Mesenchymal stem cell (in vitro differentiated cells and primary cell): ENCODE measurements around the gene CPA2.

Source experiments
- DNase-seq: peaks from one replicate; pipeline ENCODE4 v3.0.0-alpha.2; 2013
- H2AFZ ChIP-seq: one replicate; pipeline ENCODE4 v1.6.1; 2013; ENCODE audit warnings: low read depth, mild to moderate bottlenecking, control low read depth, inconsistent platforms, low read length, moderate library complexity
- H2AK5ac ChIP-seq: 2 replicates; pipeline ENCODE4 v1.6.1; 2013; ENCODE audit warnings: low read length, moderate library complexity, mild to moderate bottlenecking, inconsistent platforms; ENCODE audit not compliant: severe bottlenecking
- H2BK120ac ChIP-seq: one replicate; pipeline ENCODE4 v1.6.1; 2013; ENCODE audit warnings: low read depth, mild to moderate bottlenecking, inconsistent platforms, low read length, moderate library complexity
- H2BK12ac ChIP-seq, 2 experiments: one replicate each; pipeline ENCODE4 v1.6.1; 2013; ENCODE audit warnings: inconsistent platforms in 2 of 2, low read length in 2 of 2, mild to moderate bottlenecking in 2 of 2, moderate library complexity in 2 of 2, control low read depth in 1 of 2
- H2BK15ac ChIP-seq: one replicate; pipeline ENCODE4 v1.6.1; 2013; ENCODE audit warnings: mild to moderate bottlenecking, low read depth, inconsistent platforms; ENCODE audit not compliant: poor library complexity, severe bottlenecking
- H2BK5ac ChIP-seq: 2 replicates; pipeline ENCODE4 v1.6.1; 2013; ENCODE audit warnings: low read depth, mild to moderate bottlenecking, low read length, control low read depth, inconsistent platforms; ENCODE audit not compliant: poor library complexity, severe bottlenecking
- H3K14ac ChIP-seq, 2 experiments: one replicate each; pipeline ENCODE4 v1.6.1; 2013; ENCODE audit warnings: inconsistent platforms in 2 of 2, low read length in 2 of 2, control low read depth in 1 of 2, mild to moderate bottlenecking in 1 of 2, moderate library complexity in 1 of 2
- H3K18ac ChIP-seq, 2 experiments: one replicate each; pipeline ENCODE4 v1.6.1; 2013; ENCODE audit warnings: inconsistent platforms in 2 of 2, low read length in 2 of 2, control low read depth in 1 of 2, low read depth in 1 of 2, mild to moderate bottlenecking in 1 of 2
- H3K23ac ChIP-seq, 2 experiments: one replicate each; pipeline ENCODE4 v1.6.1; 2013; ENCODE audit warnings: inconsistent platforms in 2 of 2, low read length in 2 of 2, mild to moderate bottlenecking in 2 of 2, moderate library complexity in 2 of 2, control low read depth in 1 of 2
- H3K27ac ChIP-seq: 2 replicates; pipeline ENCODE4 v1.5.1; 2013; ENCODE audit warnings: mild to moderate bottlenecking, moderate library complexity, low read length, control low read depth, inconsistent platforms; ENCODE audit not compliant: poor library complexity, severe bottlenecking
- H3K27me3 ChIP-seq, 2 experiments: 2 replicates each; pipeline versions ENCODE4 v1.6.1 to v1.7.0; 2013; ENCODE audit warnings: low read length in 2 of 2, mild to moderate bottlenecking in 2 of 2, moderate library complexity in 2 of 2, control low read depth in 1 of 2, inconsistent platforms in 1 of 2; ENCODE audit not compliant: control insufficient read depth in 1 of 2, insufficient read depth in 1 of 2
- H3K36me3 ChIP-seq, 2 experiments: 2 replicates each; pipeline versions ENCODE4 v1.6.1 to v1.7.0; 2013; ENCODE audit warnings: low read length in 2 of 2, control low read depth in 1 of 2, inconsistent platforms in 1 of 2, low read depth in 1 of 2, mild to moderate bottlenecking in 1 of 2; ENCODE audit not compliant: insufficient read depth in 2 of 2, control insufficient read depth in 1 of 2
- H3K4ac ChIP-seq, 2 experiments: one replicate each; pipeline ENCODE4 v1.6.1; 2013; ENCODE audit warnings: inconsistent platforms in 2 of 2, low read length in 2 of 2, mild to moderate bottlenecking in 2 of 2, moderate library complexity in 2 of 2, control low read depth in 1 of 2, low read depth in 1 of 2
- H3K4me1 ChIP-seq: 2 replicates; pipeline ENCODE4 v1.6.1; 2013; ENCODE audit warnings: low read depth, low read length, control low read depth; ENCODE audit not compliant: control insufficient read depth, insufficient read depth
- H3K4me2 ChIP-seq: 2 replicates; pipeline ENCODE4 v1.6.1; 2013; ENCODE audit warnings: low read length, mild to moderate bottlenecking, inconsistent platforms; ENCODE audit not compliant: poor library complexity, severe bottlenecking
- H3K4me3 ChIP-seq, 2 experiments: 2 replicates each; pipeline versions ENCODE4 v1.5.1 to v1.7.0; 2013; ENCODE audit warnings: low read length in 2 of 2, mild to moderate bottlenecking in 2 of 2, control low read depth in 1 of 2, low read depth in 1 of 2; ENCODE audit not compliant: insufficient read depth in 1 of 2
- H3K79me1 ChIP-seq: replicated peaks from 2 replicates; pipeline ENCODE4 v1.6.1; 2013; ENCODE audit warnings: mild to moderate bottlenecking, control low read depth, low read length, inconsistent platforms; ENCODE audit not compliant: poor library complexity, severe bottlenecking
- H3K9ac ChIP-seq: 2 replicates; pipeline ENCODE4 v1.7.0; 2013; ENCODE audit warnings: mild to moderate bottlenecking, low read length, moderate library complexity
- H3K9me3 ChIP-seq: 2 replicates; pipeline ENCODE4 v1.7.0; 2013; ENCODE audit warnings: mild to moderate bottlenecking, low read length; ENCODE audit not compliant: control insufficient read depth
- H4K8ac ChIP-seq: one replicate; pipeline ENCODE4 v1.6.1; 2013; ENCODE audit warnings: inconsistent platforms, mild to moderate bottlenecking, low read length, moderate library complexity
- H4K91ac ChIP-seq: one replicate; pipeline ENCODE4 v1.6.1; 2013; ENCODE audit warnings: mild to moderate bottlenecking, low read length, inconsistent platforms
- WGBS: methylation state at CpG from one replicate; pipeline ENCODE4 v1.1.7; 2013; ENCODE audit warnings: mixed read lengths; 5-methylcytosine and 5-hydroxymethylcytosine counted together

CPA2 gene

GRCh38 chr7:130273081-130273932, 6.6 kb downstream of the CPA2 start:
- Histone ChIP-seq H3K27me3 (peaks cover 0 to 26% of the 10 kb centered on the region in 2 experiments), H3K9me3 (no peaks in the 10 kb centered on the region), H3K27ac (peak overlapping the region; percentile 1), H3K9ac (peak overlapping the region; percentile 66), H3K18ac (peak overlapping the region; percentile 84 to 97), H3K36me3 (no peaks in the 10 kb centered on the region), H2BK5ac (no peak overlapping the region), H2BK12ac (peak overlapping the region in 1 of 2 experiments; percentile 72), H3K4ac (peak overlapping the region in 1 of 2 experiments; percentile 92), H4K91ac (peak overlapping the region; percentile 91), H3K23ac (peak overlapping the region in 1 of 2 experiments; percentile 30), H3K14ac (no peak overlapping the region), H3K4me3 (peak overlapping the region in 1 of 2 experiments; percentile 45), H3K79me1 (no peaks in the 10 kb centered on the region), H4K8ac (peak overlapping the region; percentile 57), H3K4me1 (peaks cover 6% of the 10 kb centered on the region), H2AK5ac (no peak overlapping the region), H2BK120ac (peak overlapping the region; percentile 84), H2AFZ (no peak overlapping the region), H3K4me2 (peak overlapping the region; percentile 35), H2BK15ac (no peak overlapping the region)
- under 1% methylated on average over 13 of the region's 25 CpGs for WGBS
- DNase-seq = peak; percentile 88

GRCh38 chr7:130273933-130274255, 7.2 kb downstream of the CPA2 start:
- Histone ChIP-seq H2BK120ac (no peak overlapping the region), H3K4me3 (no peak overlapping the region), H3K9me3 (no peaks in the 10 kb centered on the region), H4K91ac (no peak overlapping the region), H3K14ac (no peak overlapping the region), H2BK15ac (no peak overlapping the region), H3K9ac (peak overlapping the region; percentile 66), H3K27ac (peak overlapping the region; percentile 18), H2BK5ac (no peak overlapping the region), H3K18ac (peak overlapping the region in 1 of 2 experiments; percentile 16), H3K36me3 (no peaks in the 10 kb centered on the region), H2AK5ac (no peak overlapping the region), H2AFZ (no peak overlapping the region), H3K4me1 (peaks cover 6% of the 10 kb centered on the region), H3K79me1 (no peaks in the 10 kb centered on the region), H3K4me2 (no peak overlapping the region), H4K8ac (no peak overlapping the region), H3K4ac (peak overlapping the region in 1 of 2 experiments; percentile 49), H3K23ac (no peak overlapping the region), H2BK12ac (peak overlapping the region in 1 of 2 experiments; percentile 20), H3K27me3 (peaks cover 0 to 20% of the 10 kb centered on the region in 2 experiments)
- DNase-seq = peak; percentile 86
- WGBS = 12% methylated on average over 5 of the region's 11 CpGs

GRCh38 chr7:130274296-130274695, 7.6 kb downstream of the CPA2 start:
- WGBS = no CpG with 5 or more reads among the region's 1 CpG
- no peak overlapping the region for H3K18ac ChIP-seq
- no peak overlapping the region for H3K23ac ChIP-seq
- H3K79me1 ChIP-seq = no peaks in the 10 kb centered on the region
- DNase-seq = no peak
- no peaks in the 10 kb centered on the region for H3K9me3 ChIP-seq
- no peak overlapping the region for H3K4me3 ChIP-seq
- H3K9ac ChIP-seq = peak overlapping the region; percentile 66
- H2BK5ac ChIP-seq = no peak overlapping the region
- H3K36me3 ChIP-seq = no peaks in the 10 kb centered on the region
- H3K4ac ChIP-seq = no peak overlapping the region
- no peak overlapping the region for H3K4me2 ChIP-seq
- no peak overlapping the region for H2AFZ ChIP-seq
- no peak overlapping the region for H4K91ac ChIP-seq
- H3K14ac ChIP-seq = no peak overlapping the region
- peak overlapping the region; percentile 18 for H3K27ac ChIP-seq
- H3K27me3 ChIP-seq = peaks cover 0 to 18% of the 10 kb centered on the region in 2 experiments
- H3K4me1 ChIP-seq = peaks cover 6% of the 10 kb centered on the region
- no peak overlapping the region for H4K8ac ChIP-seq
- no peak overlapping the region for H2BK12ac ChIP-seq
- no peak overlapping the region for H2AK5ac ChIP-seq
- H2BK15ac ChIP-seq = no peak overlapping the region
- H2BK120ac ChIP-seq = no peak overlapping the region

- Histone ChIP-seq H3K18ac (peak overlapping the region; percentile 58), H2BK15ac (peak overlapping the region; percentile 12), H3K27me3 (peaks cover 0 to 13% of the 10 kb centered on the region in 2 experiments), H4K91ac (peak overlapping the region; percentile 52), H3K79me1 (no peaks in the 10 kb centered on the region), H3K23ac (no peak overlapping the region), H3K14ac (no peak overlapping the region), H2BK5ac (no peak overlapping the region), H2AFZ (no peak overlapping the region), H3K4me2 (no peak overlapping the region), H2AK5ac (peak overlapping the region; percentile 33), H3K36me3 (no peaks in the 10 kb centered on the region), H2BK12ac (peak overlapping the region; percentile 96), H3K4me3 (no peak overlapping the region), H3K4me1 (peaks cover 6% of the 10 kb centered on the region), H3K9me3 (no peaks in the 10 kb centered on the region), H2BK120ac (no peak overlapping the region), H3K4ac (peak overlapping the region in 1 of 2 experiments; percentile 94), H4K8ac (peak overlapping the region; percentile 35), H3K9ac (no peak overlapping the region), H3K27ac (no peak overlapping the region)
- 86% methylated on average over 11 of the region's 11 CpGs for WGBS
- no peak for DNase-seq
Observed at GRCh38 chr7:130274983-130275591, 8.4 kb downstream of the CPA2 start.
